ENCODE data around the gene TST. TPM values are rescaled to one million over a fixed set of nuclear protein-coding genes. Genes with fewer than 3 reads are reported as not detected.

TST gene
- total RNA-seq, 2 donors from 2014 or later, result 38.1 to 58.1 TPM

- 97% methylated on average over 5 of the region's 5 CpGs for WGBS
- Histone ChIP-seq H3K27ac (no peak overlapping the region), H3K27me3 (replicated peaks; ENCODE audit: insufficient read depth) (no peaks in the 10 kb centered on the region), H3K4me3 (no peak overlapping the region), H3K4me1 (replicated peaks) (no peaks in the 10 kb centered on the region), H3K9me3 (no peaks in the 10 kb centered on the region), H3K36me3 (peaks cover 4 to 5% of the 10 kb centered on the region in 2 donors)
- TF ChIP-seq, protein P1, sequence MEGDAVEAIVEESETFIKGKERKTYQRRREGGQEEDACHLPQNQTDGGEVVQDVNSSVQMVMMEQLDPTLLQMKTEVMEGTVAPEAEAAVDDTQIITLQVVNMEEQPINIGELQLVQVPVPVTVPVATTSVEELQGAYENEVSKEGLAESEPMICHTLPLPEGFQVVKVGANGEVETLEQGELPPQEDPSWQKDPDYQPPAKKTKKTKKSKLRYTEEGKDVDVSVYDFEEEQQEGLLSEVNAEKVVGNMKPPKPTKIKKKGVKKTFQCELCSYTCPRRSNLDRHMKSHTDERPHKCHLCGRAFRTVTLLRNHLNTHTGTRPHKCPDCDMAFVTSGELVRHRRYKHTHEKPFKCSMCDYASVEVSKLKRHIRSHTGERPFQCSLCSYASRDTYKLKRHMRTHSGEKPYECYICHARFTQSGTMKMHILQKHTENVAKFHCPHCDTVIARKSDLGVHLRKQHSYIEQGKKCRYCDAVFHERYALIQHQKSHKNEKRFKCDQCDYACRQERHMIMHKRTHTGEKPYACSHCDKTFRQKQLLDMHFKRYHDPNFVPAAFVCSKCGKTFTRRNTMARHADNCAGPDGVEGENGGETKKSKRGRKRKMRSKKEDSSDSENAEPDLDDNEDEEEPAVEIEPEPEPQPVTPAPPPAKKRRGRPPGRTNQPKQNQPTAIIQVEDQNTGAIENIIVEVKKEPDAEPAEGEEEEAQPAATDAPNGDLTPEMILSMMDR (IDR thresholded peaks at IDR 0.05), result no peak
- no peak for TF ChIP-seq POLR2A (IDR thresholded peaks at IDR 0.05)
- TF ChIP-seq POLR2AphosphoS5 (IDR thresholded peaks at IDR 0.05), result no peak
- intact Hi-C loops (cut with DNase I), result no loop called here
- DNase-seq (ENCODE audit: low spot score), result no peak
Observed at GRCh38 chr22:37026325-37026724, 7.1 kb upstream of the TST start.

GRCh38 chr22:37025500-37026070 is 6.3 kb upstream of the TST start:
- no peak for DNase-seq (ENCODE audit: low spot score)
- no peak overlapping the region for H3K4me3 ChIP-seq
- no peaks in the 10 kb centered on the region for H3K9me3 ChIP-seq
- H3K36me3 ChIP-seq, result peaks cover 4 to 5% of the 10 kb centered on the region in 2 donors
- no peaks in the 10 kb centered on the region for H3K27me3 ChIP-seq (replicated peaks; ENCODE audit: insufficient read depth)
- no peak overlapping the region for H3K27ac ChIP-seq
- intact Hi-C loops (cut with DNase I), result no loop called here
- peaks cover 7% of the 10 kb centered on the region for H3K4me1 ChIP-seq (replicated peaks)
- TF ChIP-seq POLR2AphosphoS5 (IDR thresholded peaks at IDR 0.05), result no peak
- TF ChIP-seq, protein P1 (IDR thresholded peaks at IDR 0.05), result no peak
- 78% methylated on average over 10 of the region's 10 CpGs for WGBS

- no peaks in the 10 kb centered on the region for H3K9me3 ChIP-seq
- H3K36me3 ChIP-seq, result peaks cover 0 to 4% of the 10 kb centered on the region in 2 donors
- TF ChIP-seq, protein P1 (IDR thresholded peaks at IDR 0.05), result no peak
- no peak for TF ChIP-seq POLR2AphosphoS5 (IDR thresholded peaks at IDR 0.05)
- no peak for TF ChIP-seq POLR2A (IDR thresholded peaks at IDR 0.05)
- 94% methylated on average over 71 of the region's 71 CpGs for WGBS
- peaks cover 10% of the 10 kb centered on the region for H3K4me1 ChIP-seq (replicated peaks)
- intact Hi-C loops (cut with DNase I), result no loop called here
- no peak for DNase-seq (ENCODE audit: low spot score)
- H3K27me3 ChIP-seq (replicated peaks; ENCODE audit: insufficient read depth), result no peaks in the 10 kb centered on the region
- no peak overlapping the region for H3K27ac ChIP-seq
- no peak overlapping the region for H3K4me3 ChIP-seq
Observed at GRCh38 chr22:37024339-37025157, 5.3 kb upstream of the TST start.

DNA sequence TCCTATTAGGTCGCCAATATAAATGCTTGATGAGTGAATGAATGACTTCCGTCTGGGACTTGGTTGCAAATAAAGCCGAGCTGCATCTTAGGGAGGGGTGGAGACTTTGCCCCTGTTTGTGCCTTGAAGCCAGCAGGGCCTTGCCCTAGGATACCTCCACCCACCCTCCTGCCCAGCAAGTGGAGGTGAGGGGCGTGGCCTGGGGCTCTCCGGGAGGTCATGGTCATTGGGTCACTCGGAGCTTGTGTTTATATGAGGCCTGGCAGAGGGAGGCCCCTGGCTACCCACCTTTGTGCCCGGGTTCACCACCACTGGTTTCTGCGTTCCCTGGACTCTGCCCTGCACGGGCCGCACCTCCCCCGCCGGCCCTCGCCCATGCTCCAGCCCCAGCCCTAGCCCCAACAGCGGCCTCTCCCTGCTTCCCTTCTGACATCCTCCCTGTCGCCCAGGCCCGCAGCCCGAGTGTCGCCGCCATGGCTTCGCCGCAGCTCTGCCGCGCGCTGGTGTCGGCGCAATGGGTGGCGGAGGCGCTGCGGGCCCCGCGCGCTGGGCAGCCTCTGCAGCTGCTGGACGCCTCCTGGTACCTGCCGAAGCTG is 4.6 kb upstream of the TST start:
- no peak for DNase-seq (ENCODE audit: low spot score)
- Histone ChIP-seq H3K27me3 (replicated peaks; ENCODE audit: insufficient read depth) (no peaks in the 10 kb centered on the region), H3K4me1 (replicated peaks) (peaks cover 10% of the 10 kb centered on the region), H3K36me3 (peaks cover 0 to 4% of the 10 kb centered on the region in 2 donors), H3K27ac (no peak overlapping the region), H3K4me3 (no peak overlapping the region), H3K9me3 (no peaks in the 10 kb centered on the region)
- WGBS, result 95% methylated on average over 34 of the region's 34 CpGs
- intact Hi-C loops (cut with DNase I), result no loop called here
- TF ChIP-seq POLR2A (IDR thresholded peaks at IDR 0.05) (no peak), POLR2AphosphoS5 (IDR thresholded peaks at IDR 0.05) (no peak)
- TF ChIP-seq, protein P1 (IDR thresholded peaks at IDR 0.05), result no peak

All from prostate gland (tissue), 2 donors.